GM12864 (cell line): ENCODE measurements around the gene AMPD2.

Source experiments
- DNase-seq: peaks from one replicate; pipeline ENCODE4 v3.0.0-alpha.2; 2011; ENCODE audit warnings: low read depth
- H3K4me3 ChIP-seq: 2 replicates; pipeline ENCODE4 v1.5.1; 2011; ENCODE audit warnings: mild to moderate bottlenecking, low read depth, low read length, control low read depth
- TF ChIP-seq, protein P1 (sequence below): IDR thresholded peaks from 2 replicates; pipeline ENCODE4 v1.5.1; 2011; ENCODE audit warnings: low read depth, mild to moderate bottlenecking, moderate library complexity, low read length, control low read depth, inconsistent platforms; ENCODE audit errors: missing control alignments

The AMPD2 gene

GRCh38 chr1:109598655-109599054 is 21.0 kb upstream of the AMPD2 start:
- no peak for DNase-seq

GRCh38 chr1:109603229-109603628 is 16.4 kb upstream of the AMPD2 start:
- no peak for DNase-seq
- TF ChIP-seq, protein P1, sequence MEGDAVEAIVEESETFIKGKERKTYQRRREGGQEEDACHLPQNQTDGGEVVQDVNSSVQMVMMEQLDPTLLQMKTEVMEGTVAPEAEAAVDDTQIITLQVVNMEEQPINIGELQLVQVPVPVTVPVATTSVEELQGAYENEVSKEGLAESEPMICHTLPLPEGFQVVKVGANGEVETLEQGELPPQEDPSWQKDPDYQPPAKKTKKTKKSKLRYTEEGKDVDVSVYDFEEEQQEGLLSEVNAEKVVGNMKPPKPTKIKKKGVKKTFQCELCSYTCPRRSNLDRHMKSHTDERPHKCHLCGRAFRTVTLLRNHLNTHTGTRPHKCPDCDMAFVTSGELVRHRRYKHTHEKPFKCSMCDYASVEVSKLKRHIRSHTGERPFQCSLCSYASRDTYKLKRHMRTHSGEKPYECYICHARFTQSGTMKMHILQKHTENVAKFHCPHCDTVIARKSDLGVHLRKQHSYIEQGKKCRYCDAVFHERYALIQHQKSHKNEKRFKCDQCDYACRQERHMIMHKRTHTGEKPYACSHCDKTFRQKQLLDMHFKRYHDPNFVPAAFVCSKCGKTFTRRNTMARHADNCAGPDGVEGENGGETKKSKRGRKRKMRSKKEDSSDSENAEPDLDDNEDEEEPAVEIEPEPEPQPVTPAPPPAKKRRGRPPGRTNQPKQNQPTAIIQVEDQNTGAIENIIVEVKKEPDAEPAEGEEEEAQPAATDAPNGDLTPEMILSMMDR = no peak
- no peak overlapping the region for H3K4me3 ChIP-seq

More at GRCh38 chr1:109598655-109599054, 21.0 kb upstream of the AMPD2 start:
- no peak overlapping the region for H3K4me3 ChIP-seq
- TF ChIP-seq, protein P1 = peak; percentile 30

DNA sequence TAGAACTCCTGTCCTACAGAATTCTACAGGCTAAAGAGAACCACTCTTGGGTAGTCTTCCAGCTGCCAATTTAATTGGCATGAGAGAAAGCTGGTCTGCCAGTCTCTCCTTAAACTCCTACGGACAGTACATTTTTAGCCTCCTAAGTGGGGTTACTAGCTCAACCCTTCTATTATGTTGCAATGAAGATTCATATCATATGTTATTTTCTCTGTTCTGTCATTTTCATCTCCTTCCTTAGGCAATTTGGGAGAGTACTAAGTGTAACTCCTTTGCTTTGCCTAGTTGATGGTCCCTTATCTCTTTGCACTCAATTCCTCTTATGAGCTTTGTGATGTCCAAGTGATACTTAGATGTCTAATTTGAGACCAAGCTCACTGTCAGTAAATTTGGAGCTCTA is 14.3 kb upstream of the AMPD2 start:
- H3K4me3 ChIP-seq = no peak overlapping the region
- TF ChIP-seq, protein P1 = no peak
- no peak for DNase-seq

DNA sequence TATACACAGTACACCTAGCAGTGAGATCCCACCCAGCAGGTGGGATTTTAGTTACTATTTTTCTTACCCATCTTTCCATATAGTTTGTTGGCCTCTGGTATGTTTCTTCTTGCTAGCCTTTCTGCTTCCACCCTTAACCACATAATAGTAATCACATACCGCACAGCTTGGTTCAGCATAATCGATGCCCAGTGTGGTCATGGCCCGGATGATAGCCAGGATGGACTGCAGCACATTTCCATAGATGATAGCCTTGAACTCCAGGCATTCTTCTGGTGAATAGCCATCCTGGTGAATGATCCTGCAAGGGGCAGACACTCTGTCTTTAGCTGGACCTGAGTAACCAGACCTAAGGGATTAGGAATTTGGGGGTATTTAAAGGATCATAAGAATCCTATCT is 9.8 kb upstream of the AMPD2 start:
- no peak overlapping the region for H3K4me3 ChIP-seq
- TF ChIP-seq, protein P1 = no peak
- no peak for DNase-seq

- TF ChIP-seq, protein P1 = no peak
- DNase-seq = no peak
- no peak overlapping the region for H3K4me3 ChIP-seq
Measured at GRCh38 chr1:109610609-109611307, 8.9 kb upstream of the AMPD2 start.

DNA sequence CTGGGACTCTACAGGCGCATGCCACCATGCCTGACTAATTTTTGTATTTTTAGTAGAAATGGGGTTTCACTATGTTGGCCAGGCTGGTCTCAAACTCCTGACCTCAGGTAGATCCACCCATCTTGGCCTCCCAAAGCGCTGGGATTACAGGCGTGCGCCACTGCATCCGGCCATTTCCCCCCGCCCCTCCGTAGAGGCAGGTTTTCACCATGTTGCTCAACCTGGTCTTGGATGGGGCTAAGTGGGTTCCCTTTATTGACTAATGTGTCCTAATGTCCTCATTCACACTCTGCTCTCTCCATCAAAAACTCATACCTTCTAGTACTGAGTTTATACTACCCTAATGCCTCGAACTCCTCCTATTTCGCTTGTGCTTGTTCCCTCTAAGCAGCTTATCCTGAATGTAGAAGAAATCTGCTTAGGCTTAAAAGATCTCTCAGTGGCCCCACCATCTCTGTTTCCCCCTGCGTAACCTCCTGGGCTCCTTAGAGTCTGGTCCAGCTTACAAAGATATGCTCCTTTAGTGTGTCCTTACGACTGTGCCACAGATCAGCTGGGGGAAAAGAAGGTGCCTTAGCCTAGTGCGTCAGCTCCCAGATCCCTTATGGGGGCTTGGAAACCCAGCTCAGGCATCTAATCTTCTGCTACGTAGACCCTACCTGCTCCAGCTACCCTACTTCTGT is 8.2 kb upstream of the AMPD2 start:
- H3K4me3 ChIP-seq = no peak overlapping the region
- DNase-seq = no peak
- TF ChIP-seq, protein P1 = no peak
